WI38 (cell line): ENCODE results near the gene AKT3.
"Not testable (repeated sequence)": the region's sequence is repeated elsewhere in the genome, so short reads cannot be mapped to it uniquely, and the experiment has no call there.

Source experiments
- H3K4me3 ChIP-seq: 2 replicates; pipeline ENCODE4 v1.5.1; 2011; ENCODE audit warnings: low read depth, mild to moderate bottlenecking, control low read depth, low read length
- TF ChIP-seq, protein P1 (sequence below): IDR thresholded peaks from 2 replicates; pipeline ENCODE4 v1.5.1; 2012; ENCODE audit warnings: low read depth, mild to moderate bottlenecking, control low read depth, low read length

Gene AKT3

DNA sequence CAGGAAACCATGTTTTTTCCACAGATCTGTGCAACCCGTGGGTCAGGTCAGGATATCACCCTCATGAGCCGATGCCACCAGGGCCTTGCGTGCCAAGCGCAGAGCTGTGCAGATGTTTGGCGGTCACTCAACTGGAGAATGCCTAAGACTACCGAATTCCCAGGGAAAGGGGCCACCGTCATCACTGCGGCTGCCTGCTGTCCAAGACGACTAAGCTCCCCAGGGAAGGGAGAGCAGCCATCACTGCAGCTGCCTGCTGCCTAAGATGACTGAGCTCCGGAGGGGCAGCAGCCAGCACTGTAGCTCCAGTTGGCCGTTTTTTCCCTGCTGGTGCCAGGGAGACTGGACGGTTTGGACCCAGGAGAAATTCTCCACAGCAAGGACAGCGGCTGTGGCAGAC lies 31.1 kb downstream of the AKT3 start:
- no peak overlapping the region for H3K4me3 ChIP-seq
- TF ChIP-seq, protein P1, sequence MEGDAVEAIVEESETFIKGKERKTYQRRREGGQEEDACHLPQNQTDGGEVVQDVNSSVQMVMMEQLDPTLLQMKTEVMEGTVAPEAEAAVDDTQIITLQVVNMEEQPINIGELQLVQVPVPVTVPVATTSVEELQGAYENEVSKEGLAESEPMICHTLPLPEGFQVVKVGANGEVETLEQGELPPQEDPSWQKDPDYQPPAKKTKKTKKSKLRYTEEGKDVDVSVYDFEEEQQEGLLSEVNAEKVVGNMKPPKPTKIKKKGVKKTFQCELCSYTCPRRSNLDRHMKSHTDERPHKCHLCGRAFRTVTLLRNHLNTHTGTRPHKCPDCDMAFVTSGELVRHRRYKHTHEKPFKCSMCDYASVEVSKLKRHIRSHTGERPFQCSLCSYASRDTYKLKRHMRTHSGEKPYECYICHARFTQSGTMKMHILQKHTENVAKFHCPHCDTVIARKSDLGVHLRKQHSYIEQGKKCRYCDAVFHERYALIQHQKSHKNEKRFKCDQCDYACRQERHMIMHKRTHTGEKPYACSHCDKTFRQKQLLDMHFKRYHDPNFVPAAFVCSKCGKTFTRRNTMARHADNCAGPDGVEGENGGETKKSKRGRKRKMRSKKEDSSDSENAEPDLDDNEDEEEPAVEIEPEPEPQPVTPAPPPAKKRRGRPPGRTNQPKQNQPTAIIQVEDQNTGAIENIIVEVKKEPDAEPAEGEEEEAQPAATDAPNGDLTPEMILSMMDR, result no peak

DNA sequence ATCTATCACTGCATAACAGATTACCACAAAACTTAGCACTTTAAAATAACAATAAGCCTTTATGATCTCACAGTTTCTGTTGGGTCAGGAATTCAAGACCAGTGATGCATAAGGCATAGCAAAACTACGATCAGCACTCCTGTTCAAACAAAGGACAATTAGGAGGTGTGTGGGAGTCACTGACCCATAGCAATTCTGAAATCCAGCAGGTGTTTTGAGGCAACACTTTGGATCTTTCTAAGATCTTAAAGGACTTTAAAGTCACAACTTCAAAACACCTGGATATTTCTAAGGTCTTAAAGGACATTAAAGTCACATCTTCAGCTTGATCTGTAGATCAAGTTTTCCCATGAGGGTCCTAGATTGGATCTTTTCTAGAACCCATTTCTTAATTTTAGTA lies 35.3 kb downstream of the AKT3 start:
- TF ChIP-seq, protein P1, result no peak
- no peak overlapping the region for H3K4me3 ChIP-seq

DNA sequence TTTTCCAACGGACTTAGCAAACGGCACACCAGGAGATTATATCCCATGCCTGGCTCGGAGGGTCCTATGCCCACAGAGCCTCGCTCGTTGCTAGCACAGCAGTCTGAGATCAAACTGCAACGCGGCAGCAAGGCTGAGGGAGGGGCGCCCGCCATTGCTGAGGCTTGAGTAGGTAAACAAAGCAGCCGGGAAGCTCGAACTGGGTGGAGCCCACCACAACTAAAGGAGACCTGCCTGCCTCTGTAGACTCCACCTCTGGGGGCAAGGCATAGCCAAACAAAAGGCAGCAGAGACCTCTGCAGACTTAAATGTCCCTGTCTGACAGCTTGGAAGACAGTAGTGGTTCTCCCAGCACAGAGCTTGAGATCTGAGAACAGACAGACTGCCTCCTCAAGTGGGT lies 42.7 kb downstream of the AKT3 start:
- not testable (repeated sequence) for H3K4me3 ChIP-seq

DNA sequence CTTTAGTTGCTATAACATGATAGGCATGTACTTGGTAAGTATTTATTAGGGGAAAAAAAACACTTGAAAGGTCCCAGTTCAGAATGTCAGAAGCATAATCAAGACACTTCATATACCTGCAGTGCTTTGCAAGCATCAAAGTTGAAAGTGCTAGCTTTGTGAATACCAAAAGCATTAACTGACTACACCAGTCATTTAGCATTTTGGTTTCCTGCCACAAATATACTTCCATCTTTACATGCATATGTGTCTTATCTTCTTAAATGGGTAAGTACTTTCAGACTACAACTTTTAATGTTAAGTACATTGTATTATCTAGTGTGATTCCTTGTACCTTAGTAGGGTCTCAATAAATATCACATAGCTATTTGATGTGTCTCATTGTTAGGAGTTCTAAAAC lies 43.7 kb downstream of the AKT3 start:
- TF ChIP-seq, protein P1, result no peak
- no peak overlapping the region for H3K4me3 ChIP-seq

DNA sequence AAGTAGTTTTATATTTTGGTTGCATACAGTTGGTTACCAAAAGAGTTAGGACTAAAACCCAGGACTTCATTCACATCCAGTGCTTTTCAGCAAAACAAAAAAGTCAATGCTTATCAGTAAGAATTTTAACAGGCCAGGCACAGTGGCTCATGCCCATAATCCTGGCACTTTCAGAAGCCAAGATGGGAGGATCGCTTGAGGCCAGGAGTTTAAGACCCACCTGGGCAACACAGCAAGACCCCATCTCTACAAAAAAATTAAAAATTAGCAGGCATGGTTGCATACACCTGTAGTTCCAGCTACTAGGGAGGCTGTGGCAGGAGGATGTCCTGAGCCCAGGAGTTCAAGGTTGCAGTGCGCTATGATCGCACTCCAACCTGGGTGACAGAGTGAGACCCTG lies 47.3 kb downstream of the AKT3 start:
- no peak overlapping the region for H3K4me3 ChIP-seq
- TF ChIP-seq, protein P1, result no peak

DNA sequence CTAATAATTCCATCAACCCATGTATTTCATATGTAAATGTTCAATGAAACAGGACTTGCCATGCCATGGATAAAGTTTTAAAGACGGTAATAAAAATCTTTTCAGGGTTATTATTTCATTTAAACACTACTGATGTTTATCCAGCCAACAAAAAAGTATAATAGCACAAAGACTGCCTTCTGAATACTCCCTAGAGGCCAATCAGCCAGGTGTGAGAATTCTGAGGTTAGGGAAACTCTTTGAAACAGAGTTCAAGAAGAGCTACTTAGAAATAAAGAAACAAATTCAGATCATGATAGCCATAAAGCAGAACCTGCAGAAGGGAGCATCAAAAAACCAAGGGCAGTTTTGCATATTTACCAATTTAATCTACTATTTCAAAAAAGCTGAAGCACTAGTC lies 48.7 kb downstream of the AKT3 start:
- TF ChIP-seq, protein P1, result no peak
- no peak overlapping the region for H3K4me3 ChIP-seq

DNA sequence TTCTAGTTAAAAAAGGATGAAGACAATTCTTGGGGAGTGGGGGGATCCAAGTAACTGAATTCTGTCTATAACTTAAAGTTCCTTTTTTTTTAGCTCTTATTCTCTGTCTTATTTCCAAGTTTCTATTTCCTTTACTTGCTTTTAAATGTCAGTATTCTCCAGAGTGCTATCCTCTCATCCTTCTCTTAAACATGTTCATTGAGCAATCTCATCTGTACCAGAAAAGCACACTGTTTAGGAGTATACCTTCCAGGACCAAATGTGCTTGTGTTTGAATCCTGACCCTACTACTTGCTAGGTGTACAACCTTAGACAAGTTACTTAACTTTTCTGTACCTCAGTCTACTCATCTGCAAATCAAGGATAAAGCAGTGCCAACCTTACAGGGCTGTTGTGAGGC lies 50.1 kb downstream of the AKT3 start:
- TF ChIP-seq, protein P1, result no peak
- H3K4me3 ChIP-seq, result no peak overlapping the region

DNA sequence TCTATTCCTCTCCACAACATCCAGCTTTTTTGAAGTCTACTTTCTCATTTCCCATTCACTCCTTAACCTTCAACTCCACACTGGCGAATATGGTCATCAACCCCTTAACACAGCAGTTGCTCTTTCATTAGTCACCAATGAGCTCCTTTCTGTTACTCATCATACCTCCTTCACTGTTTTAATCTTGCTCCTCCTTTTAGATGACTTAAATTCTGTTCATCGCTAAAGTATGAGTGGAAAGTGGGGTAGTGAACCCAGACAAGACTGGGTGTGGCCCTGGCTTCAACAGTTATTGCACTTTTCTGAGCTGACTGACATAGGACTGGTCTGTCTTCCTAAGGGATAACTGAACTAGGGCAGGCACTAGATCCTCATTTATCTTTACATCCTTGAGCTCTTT lies 51.3 kb downstream of the AKT3 start:
- H3K4me3 ChIP-seq, result no peak overlapping the region
- TF ChIP-seq, protein P1, result no peak
